H9 (cell line): ENCODE results near the gene SPTBN4. TPM values are rescaled to one million over a fixed set of nuclear protein-coding genes. Genes with fewer than 3 reads are reported as not detected.

ENCODE experiments used
- DNase-seq: peaks from one replicate; pipeline ENCODE4 v3.0.0-alpha.2; 2017
- H2AFZ ChIP-seq: one replicate; pipeline ENCODE4 v1.6.1; 2013; ENCODE audit warnings: mild to moderate bottlenecking, low read length, control low read depth, moderate library complexity
- H2AK5ac ChIP-seq: 2 replicates; pipeline ENCODE4 v1.6.1; 2013; ENCODE audit warnings: low read length, control low read depth, mixed read lengths; ENCODE audit not compliant: insufficient read length
- H2BK120ac ChIP-seq: one replicate; pipeline ENCODE4 v1.6.1; 2013; ENCODE audit warnings: low read depth, mild to moderate bottlenecking, low read length, control low read depth, inconsistent platforms; ENCODE audit not compliant: poor library complexity, severe bottlenecking
- H2BK12ac ChIP-seq: 2 replicates; pipeline ENCODE4 v1.6.1; 2013; ENCODE audit warnings: low read length, control low read depth, mixed read lengths, low read depth; ENCODE audit not compliant: insufficient read length
- H2BK15ac ChIP-seq: 2 replicates; pipeline ENCODE4 v1.6.1; 2013; ENCODE audit warnings: low read depth, low read length, control low read depth
- H2BK20ac ChIP-seq: one replicate; pipeline ENCODE4 v1.6.1; 2013; ENCODE audit warnings: low read depth, mild to moderate bottlenecking, low read length, control low read depth, inconsistent platforms; ENCODE audit not compliant: poor library complexity, severe bottlenecking
- H2BK5ac ChIP-seq: 2 replicates; pipeline ENCODE4 v1.6.1; 2013; ENCODE audit warnings: low read length, control low read depth, mixed read lengths; ENCODE audit not compliant: insufficient read length
- H3K14ac ChIP-seq: 2 replicates; pipeline ENCODE4 v1.6.1; 2013; ENCODE audit warnings: low read length, control low read depth; ENCODE audit not compliant: insufficient read depth
- H3K18ac ChIP-seq: 2 replicates; pipeline ENCODE4 v1.6.1; 2013; ENCODE audit warnings: low read depth, mild to moderate bottlenecking, mixed read lengths, low read length, control low read depth; ENCODE audit not compliant: insufficient read length
- H3K23ac ChIP-seq: 2 replicates; pipeline ENCODE4 v1.6.1; 2013; ENCODE audit warnings: low read length, control low read depth, mixed read lengths, low read depth; ENCODE audit not compliant: insufficient read length
- H3K23me2 ChIP-seq: 2 replicates; pipeline ENCODE4 v1.6.1; 2013; ENCODE audit warnings: low read depth, mild to moderate bottlenecking, mixed read lengths, low read length, control low read depth; ENCODE audit not compliant: insufficient read length, poor library complexity, severe bottlenecking
- H3K27ac ChIP-seq: 2 replicates; pipeline ENCODE4 v1.5.1; 2013; ENCODE audit warnings: low read length, control low read depth, mixed read lengths, low read depth; ENCODE audit not compliant: insufficient read length
- H3K27me3 ChIP-seq: 2 replicates; pipeline ENCODE4 v1.6.1; 2013; ENCODE audit warnings: low read length, control low read depth, inconsistent platforms; ENCODE audit not compliant: insufficient read depth
- H3K4ac ChIP-seq: 2 replicates; pipeline ENCODE4 v1.6.1; 2013; ENCODE audit warnings: low read depth, mild to moderate bottlenecking, control low read depth, inconsistent platforms, low read length, moderate library complexity
- H3K4me1 ChIP-seq: 2 replicates; pipeline ENCODE4 v1.6.1; 2013; ENCODE audit warnings: low read length, control low read depth, inconsistent platforms; ENCODE audit not compliant: insufficient read depth
- H3K4me2 ChIP-seq: 2 replicates; pipeline ENCODE4 v1.6.1; 2013; ENCODE audit warnings: low read length, control low read depth, mixed read lengths; ENCODE audit not compliant: insufficient read length, insufficient read depth
- H3K56ac ChIP-seq: 2 replicates; pipeline ENCODE4 v1.6.1; 2013; ENCODE audit warnings: low read depth, mild to moderate bottlenecking, mixed read lengths, low read length, control low read depth; ENCODE audit not compliant: insufficient read length
- H3K79me1 ChIP-seq: 2 replicates; pipeline ENCODE4 v1.6.1; 2013; ENCODE audit warnings: low read depth, mild to moderate bottlenecking, moderate library complexity, low read length, control low read depth, inconsistent platforms; ENCODE audit not compliant: insufficient read depth, poor library complexity, severe bottlenecking
- H3K79me2 ChIP-seq: 2 replicates; pipeline ENCODE4 v1.6.1; 2013; ENCODE audit warnings: low read length, control low read depth, inconsistent platforms; ENCODE audit not compliant: insufficient read depth
- H3K9ac ChIP-seq: 2 replicates; pipeline ENCODE4 v1.6.1; 2013; ENCODE audit warnings: low read length, control low read depth, mixed read lengths; ENCODE audit not compliant: insufficient read length; ENCODE audit errors: extremely low read depth
- H3K9me3 ChIP-seq: one replicate; pipeline ENCODE4 v1.6.1; 2013; ENCODE audit warnings: low read depth, low read length, inconsistent platforms; ENCODE audit not compliant: control insufficient read depth
- H3T11ph ChIP-seq: one replicate; pipeline ENCODE4 v1.6.1; 2013; ENCODE audit warnings: mild to moderate bottlenecking, low read length, control low read depth, inconsistent platforms
- H4K20me1 ChIP-seq: one replicate; pipeline ENCODE4 v1.6.1; 2013; ENCODE audit not compliant: control insufficient read depth, insufficient read length, insufficient read depth
- H4K5ac ChIP-seq: 2 replicates; pipeline ENCODE4 v1.6.1; 2013; ENCODE audit warnings: low read depth, mild to moderate bottlenecking, mixed read lengths, low read length, control low read depth; ENCODE audit not compliant: insufficient read length
- H4K8ac ChIP-seq: replicated peaks from 2 replicates; pipeline ENCODE4 v1.6.1; 2013; ENCODE audit warnings: low read length, control low read depth, mixed read lengths, low read depth; ENCODE audit not compliant: insufficient read length
- H4K91ac ChIP-seq: 2 replicates; pipeline ENCODE4 v1.6.1; 2013; ENCODE audit warnings: low read depth, mild to moderate bottlenecking, moderate library complexity, mixed read lengths, low read length, control low read depth; ENCODE audit not compliant: insufficient read length
- H3K27ac Mint-ChIP-seq, 3 experiments: 2 replicates in 2 of 3; 3 replicates in 1 of 3; pipeline ENCODE4 v1.8.0; 2020 to 2021; ENCODE audit warnings: mixed read lengths in 3 of 3, mild to moderate bottlenecking in 1 of 3, moderate library complexity in 1 of 3
- H3K27me3 Mint-ChIP-seq: 2 replicates; pipeline ENCODE4 v1.8.0; 2021; ENCODE audit warnings: low read depth, mild to moderate bottlenecking, moderate library complexity, mixed read lengths
- H3K36me3 Mint-ChIP-seq, 3 experiments: 2 replicates in 2 of 3; 3 replicates in 1 of 3; pipeline ENCODE4 v1.8.0; 2020 to 2021; ENCODE audit warnings: low read depth in 3 of 3, mixed read lengths in 3 of 3; ENCODE audit not compliant: insufficient read depth in 1 of 3
- H3K4me1 Mint-ChIP-seq, 2 experiments: 2 replicates each; pipeline ENCODE4 v1.8.0; 2020; ENCODE audit warnings: mixed read lengths in 2 of 2
- H3K4me3 Mint-ChIP-seq, 2 experiments: 2 replicates in 1 of 2; 3 replicates in 1 of 2; pipeline ENCODE4 v1.8.0; 2020 to 2021; ENCODE audit warnings: mild to moderate bottlenecking in 2 of 2, mixed read lengths in 2 of 2, moderate library complexity in 1 of 2
- H3K9me3 Mint-ChIP-seq, 2 experiments: 2 replicates in 1 of 2; 3 replicates in 1 of 2; pipeline ENCODE4 v1.8.0; 2020; ENCODE audit warnings: mild to moderate bottlenecking in 2 of 2, mixed read lengths in 2 of 2, moderate library complexity in 1 of 2
- CTCF ChIP-seq: fragments of 200-600 bp; sonication (generic); conservative IDR thresholded peaks from 3 replicates; pipeline ENCODE4 v1.8.0; 2021; ENCODE audit warnings: antibody characterized with exemption, mild to moderate bottlenecking
- WGBS: extraction: QIAGEN DNeasy Blood & Tissue Kit; methylation state at CpG from one replicate; pipeline ENCODE4 v1.1.7; 2013; ENCODE audit warnings: missing lambda C conversion rate, low lambda C conversion rate, mixed read lengths; ENCODE audit not compliant: insufficient read length; ENCODE audit errors: extremely low coverage; 5-methylcytosine and 5-hydroxymethylcytosine counted together
- total RNA-seq: library from RNA; stranded (reverse); gene quantifications from 2 replicates; pipeline ENCODE4 v1.2.1, GENCODE V29; 2021

SPTBN4 gene
- total RNA-seq, 1 experiment from 2014 or later: 2.9 TPM

GRCh38 chr19:40438284-40438683 is 28.5 kb upstream of the SPTBN4 start:
- Mint-ChIP-seq H3K36me3 (peaks cover 16 to 24% (median 22%) of the 10 kb centered on the region in 3 experiments), H3K9me3 (peaks cover 2 to 4% of the 10 kb centered on the region in 2 experiments; a peak in 3 of 5 replicates), H3K4me3 (no peak overlapping the region), H3K27ac (peak overlapping the region in 1 of 3 experiments; percentile 15; a peak in 2 of 7 replicates), H3K27me3 (no peaks in the 10 kb centered on the region), H3K4me1 (peaks cover 18 to 24% of the 10 kb centered on the region in 2 experiments)
- Histone ChIP-seq H2BK12ac (no peak overlapping the region), H3K4me2 (no peak overlapping the region), H3K4me1 (no peaks in the 10 kb centered on the region), H2BK5ac (no peak overlapping the region), H3K18ac (no peak overlapping the region), H3K56ac (no peak overlapping the region), H3K9me3 (no peaks in the 10 kb centered on the region), H2AK5ac (no peak overlapping the region), H4K8ac (no peak overlapping the region), H3K27me3 (no peaks in the 10 kb centered on the region), H3K14ac (no peak overlapping the region), H2BK15ac (no peak overlapping the region), H3K79me1 (peaks cover 6% of the 10 kb centered on the region), H3K23me2 (peaks cover 4% of the 10 kb centered on the region), H3K27ac (no peak overlapping the region), H4K20me1 (no peaks in the 10 kb centered on the region), H3K79me2 (peaks cover 4% of the 10 kb centered on the region; the same call in 1 of the 2 replicates), H4K5ac (no peak overlapping the region), H2AFZ (no peak overlapping the region), H3K4ac (no peak overlapping the region), H3T11ph (no peak overlapping the region), H2BK120ac (no peak overlapping the region), H3K23ac (no peak overlapping the region), H4K91ac (no peak overlapping the region), H2BK20ac (no peak overlapping the region), H3K9ac (no peak overlapping the region)
- no peak for DNase-seq
- no peak for TF ChIP-seq CTCF
- no CpG with 5 or more reads among the region's 3 CpGs for WGBS
